Brain microvascular endothelial cell (primary cell): ENCODE data around the gene GALNT18.

Experiments used
- DNase-seq: peaks from one replicate; pipeline ENCODE4 v3.0.0-alpha.2; 2020
- H3K27ac ChIP-seq: fragments of 250-450 bp; sonication (Bioruptor Pico); 2 replicates; pipeline ENCODE4 v1.5.1; 2020; ENCODE audit warnings: mild to moderate bottlenecking, moderate library complexity
- H3K27me3 ChIP-seq: fragments of 250-450 bp; sonication (Bioruptor Pico); replicated peaks from 2 replicates; pipeline ENCODE4 v1.5.1; 2020; ENCODE audit warnings: mild to moderate bottlenecking
- H3K36me3 ChIP-seq: fragments of 250-450 bp; sonication (Bioruptor Pico); replicated peaks from 2 replicates; pipeline ENCODE4 v1.5.1; 2020; ENCODE audit warnings: mild to moderate bottlenecking
- H3K4me3 ChIP-seq: 2 replicates; pipeline ENCODE4 v1.5.1; 2011; ENCODE audit warnings: low read depth, mild to moderate bottlenecking, control low read depth, low read length, moderate library complexity
- in situ Hi-C: cut with HindIII; loops from 2 replicates; pipeline ENCODE4 v1.10.0; 2017; ENCODE audit warnings: low sequenced_read_pairs, low pct_ligation_motif_present
- TF ChIP-seq, protein P1 (sequence below): IDR thresholded peaks from 2 replicates; pipeline ENCODE4 v1.5.1; 2011; ENCODE audit warnings: low read depth, mild to moderate bottlenecking, moderate library complexity, low read length, control low read depth, inconsistent platforms; ENCODE audit errors: missing control alignments

Gene GALNT18

DNA sequence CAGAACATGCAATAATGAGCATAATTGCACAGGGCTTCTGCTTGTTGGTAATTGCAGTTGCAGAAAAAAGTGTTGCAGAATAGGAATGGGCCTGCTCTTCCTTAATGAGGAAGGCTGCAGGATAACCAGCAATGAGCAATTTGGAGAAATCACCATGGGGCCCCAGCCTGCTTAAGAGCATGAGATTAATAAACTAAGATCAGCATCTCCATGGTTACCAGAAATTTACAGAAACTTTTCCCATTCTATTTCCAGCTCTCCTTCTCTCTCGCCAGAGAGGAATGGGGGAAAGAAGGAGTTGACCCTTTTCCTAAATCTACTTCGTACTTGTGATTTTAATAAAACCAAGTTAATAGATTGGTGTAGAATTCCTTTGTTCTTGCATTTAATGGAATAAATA, 187.8 kb downstream of the GALNT18 start:
- no peak for DNase-seq
- no peak overlapping the region for H3K27ac ChIP-seq
- in situ Hi-C loops = no loop called here

DNA sequence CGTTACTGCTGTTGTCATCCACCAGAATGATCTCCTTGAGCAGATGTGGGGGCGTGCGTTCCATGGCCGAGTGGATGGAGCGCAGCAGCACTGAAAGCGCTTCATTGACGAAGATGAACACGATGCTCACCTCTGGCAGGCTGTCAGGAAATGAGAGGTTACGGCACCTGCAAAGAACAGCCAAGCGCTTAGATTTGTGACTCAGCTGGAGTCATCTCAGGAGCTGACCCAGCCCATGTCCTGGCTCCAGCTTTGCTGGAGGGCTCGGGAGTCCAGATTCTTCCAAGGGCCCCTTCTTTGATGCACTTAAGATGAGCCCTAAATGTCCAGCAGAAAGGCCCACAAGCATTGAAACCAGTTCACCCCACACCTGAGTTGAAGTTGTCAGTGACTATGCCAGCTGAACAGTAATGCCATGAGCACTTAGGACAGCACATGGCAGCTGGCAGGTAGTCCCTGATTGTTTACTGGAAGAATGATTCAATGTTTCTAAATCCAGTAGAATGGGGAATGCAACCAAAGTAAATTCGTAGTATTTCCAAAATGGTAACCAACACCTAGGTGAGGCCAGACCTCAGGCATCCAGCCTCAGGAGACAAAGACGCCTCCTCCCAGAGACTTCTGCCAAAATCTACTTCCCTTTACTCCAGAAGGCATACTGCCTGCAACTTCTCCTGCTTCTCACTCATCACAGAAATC, 189.0 kb downstream of the GALNT18 start:
- in situ Hi-C loops = no loop called here
- H3K4me3 ChIP-seq = no peak overlapping the region
- H3K36me3 ChIP-seq = no peaks in the 10 kb centered on the region
- H3K27ac ChIP-seq = no peak overlapping the region
- peaks cover 8% of the 10 kb centered on the region for H3K27me3 ChIP-seq
- DNase-seq = no peak
- TF ChIP-seq, protein P1, sequence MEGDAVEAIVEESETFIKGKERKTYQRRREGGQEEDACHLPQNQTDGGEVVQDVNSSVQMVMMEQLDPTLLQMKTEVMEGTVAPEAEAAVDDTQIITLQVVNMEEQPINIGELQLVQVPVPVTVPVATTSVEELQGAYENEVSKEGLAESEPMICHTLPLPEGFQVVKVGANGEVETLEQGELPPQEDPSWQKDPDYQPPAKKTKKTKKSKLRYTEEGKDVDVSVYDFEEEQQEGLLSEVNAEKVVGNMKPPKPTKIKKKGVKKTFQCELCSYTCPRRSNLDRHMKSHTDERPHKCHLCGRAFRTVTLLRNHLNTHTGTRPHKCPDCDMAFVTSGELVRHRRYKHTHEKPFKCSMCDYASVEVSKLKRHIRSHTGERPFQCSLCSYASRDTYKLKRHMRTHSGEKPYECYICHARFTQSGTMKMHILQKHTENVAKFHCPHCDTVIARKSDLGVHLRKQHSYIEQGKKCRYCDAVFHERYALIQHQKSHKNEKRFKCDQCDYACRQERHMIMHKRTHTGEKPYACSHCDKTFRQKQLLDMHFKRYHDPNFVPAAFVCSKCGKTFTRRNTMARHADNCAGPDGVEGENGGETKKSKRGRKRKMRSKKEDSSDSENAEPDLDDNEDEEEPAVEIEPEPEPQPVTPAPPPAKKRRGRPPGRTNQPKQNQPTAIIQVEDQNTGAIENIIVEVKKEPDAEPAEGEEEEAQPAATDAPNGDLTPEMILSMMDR = no peak

More for the DNA sequence above, 187.8 kb downstream of the GALNT18 start:
- TF ChIP-seq, protein P1 = no peak
- peaks cover 8% of the 10 kb centered on the region for H3K27me3 ChIP-seq
- no peaks in the 10 kb centered on the region for H3K36me3 ChIP-seq
- H3K4me3 ChIP-seq = no peak overlapping the region

DNA sequence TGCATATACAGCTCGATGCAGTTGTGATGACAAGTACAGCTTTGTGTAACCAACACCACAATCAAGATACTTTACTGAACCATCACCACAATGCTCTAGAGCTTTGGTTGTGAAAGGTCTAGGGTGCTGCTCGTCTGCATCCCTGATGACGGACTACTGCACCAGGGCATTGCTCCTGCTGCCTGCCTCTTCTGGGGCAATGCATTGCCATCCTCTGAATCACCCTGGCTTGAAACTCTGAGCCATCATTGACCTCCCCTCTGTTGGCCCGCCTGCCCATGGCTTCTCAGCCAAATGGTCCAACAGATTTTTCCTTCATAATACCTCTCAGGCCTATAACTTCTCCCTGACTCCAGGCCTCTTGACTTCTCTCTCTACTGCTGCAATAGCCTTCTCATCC, 191.4 kb downstream of the GALNT18 start:
- H3K36me3 ChIP-seq = no peaks in the 10 kb centered on the region
- in situ Hi-C loops = no loop called here
- TF ChIP-seq, protein P1 = no peak
- peaks cover 5% of the 10 kb centered on the region for H3K27me3 ChIP-seq
- H3K4me3 ChIP-seq = no peak overlapping the region
- no peak for DNase-seq
- H3K27ac ChIP-seq = no peak overlapping the region

DNA sequence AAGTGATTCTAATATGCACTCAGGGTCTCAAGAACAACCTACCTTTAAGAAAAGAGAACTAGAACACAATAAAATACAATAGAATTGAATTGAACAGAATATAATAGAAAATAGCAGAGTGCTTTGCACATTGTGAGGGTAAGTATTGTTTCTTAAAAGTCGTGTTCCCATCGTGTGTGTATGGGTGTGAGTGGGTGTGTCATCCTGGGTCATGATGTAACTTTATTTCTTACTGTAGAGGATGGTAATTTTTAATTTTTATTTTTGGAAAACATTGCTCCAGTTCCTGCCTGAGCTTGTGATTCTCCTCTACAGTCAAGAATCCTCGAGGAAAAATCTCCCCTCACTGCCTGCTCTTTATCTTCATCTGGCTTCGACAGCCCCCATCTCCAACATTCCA, 193.1 kb downstream of the GALNT18 start:
- TF ChIP-seq, protein P1 = no peak
- Histone ChIP-seq H3K4me3 (no peak overlapping the region), H3K27ac (no peak overlapping the region), H3K36me3 (no peaks in the 10 kb centered on the region), H3K27me3 (no peaks in the 10 kb centered on the region)
- in situ Hi-C loops = no loop called here
- no peak for DNase-seq

DNA sequence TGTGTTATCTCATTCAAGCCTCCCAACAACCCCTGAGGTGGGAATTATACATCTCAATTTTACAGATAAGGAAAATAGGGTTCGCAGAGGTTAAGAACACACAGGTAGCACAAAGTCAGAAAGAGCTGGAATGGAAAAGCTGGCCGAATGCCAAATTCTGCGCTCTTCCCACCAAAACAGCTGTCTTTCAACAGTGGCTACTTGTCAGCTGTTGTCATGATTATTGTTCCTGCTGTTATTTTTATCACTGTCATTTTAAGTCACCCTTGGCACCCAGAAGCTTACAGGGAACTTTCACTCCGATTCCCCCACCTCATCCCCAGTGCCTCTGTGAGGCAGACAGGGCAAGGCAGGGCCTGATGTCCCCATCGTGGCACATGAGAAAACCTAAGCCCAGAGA, 194.3 kb downstream of the GALNT18 start:
- Histone ChIP-seq H3K27me3 (no peaks in the 10 kb centered on the region), H3K4me3 (no peak overlapping the region), H3K36me3 (no peaks in the 10 kb centered on the region), H3K27ac (no peak overlapping the region)
- TF ChIP-seq, protein P1 = no peak
- in situ Hi-C loops = no loop called here
- DNase-seq = no peak

DNA sequence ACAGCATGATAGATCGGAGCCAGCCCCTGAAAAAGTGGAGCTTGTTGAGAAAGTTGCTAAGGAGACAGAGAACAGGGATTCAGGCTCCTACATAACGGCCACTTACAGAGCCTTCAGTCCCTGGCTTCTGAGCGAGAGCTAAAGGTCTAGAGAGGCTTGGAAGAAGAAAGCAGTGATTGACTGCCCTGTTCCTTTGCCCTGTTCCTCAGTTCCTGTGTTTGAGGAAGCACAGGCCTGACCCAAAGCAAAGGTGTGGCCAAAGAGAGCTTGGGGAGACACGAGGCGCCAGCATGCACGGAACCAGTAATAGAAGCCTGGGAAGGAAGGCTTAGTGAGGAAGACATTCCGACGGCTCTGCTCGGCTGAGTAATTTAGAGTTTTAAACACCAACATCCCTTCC, 194.7 kb downstream of the GALNT18 start:
- Histone ChIP-seq H3K4me3 (no peak overlapping the region), H3K27ac (no peak overlapping the region), H3K36me3 (no peaks in the 10 kb centered on the region), H3K27me3 (no peaks in the 10 kb centered on the region)
- TF ChIP-seq, protein P1 = no peak
- no peak for DNase-seq
- in situ Hi-C loops = no loop called here
